Activated CD4-positive, alpha-beta T cell treated with anti-CD3 and anti-CD28 coated beads for 36 hours (primary cell): ENCODE measurements around the gene DOCK10. TPM values are rescaled to one million over a fixed set of nuclear protein-coding genes. Genes with fewer than 3 reads are reported as not detected.

ENCODE experiments used
- ATAC-seq: fragments of 200-7000 bp; cut with Tn5 transposase; one replicate; pipeline ENCODE4 v1.10.0; 2021; ENCODE audit warnings: mild to moderate bottlenecking, moderate library complexity
- CTCF ChIA-PET: fragments of 350-600 bp; sonication (Branson Sonifier 250); formaldehyde crosslinking; loops from one replicate; lab custom pipeline; 2021; ENCODE audit warnings: antibody characterized with exemption; lab: Charles Lee
- POLR2A ChIA-PET: fragments of 350-600 bp; sonication (Branson Sonifier 250); formaldehyde crosslinking; loops from one replicate; lab custom pipeline; 2021; ENCODE audit warnings: antibody characterized with exemption, inconsistent platforms; lab: Charles Lee
- DNase-seq: peaks from one replicate; pipeline ENCODE4 v3.0.0-alpha.2; 2020
- H3K27ac Mint-ChIP-seq: one replicate; pipeline ENCODE4 v1.8.0; 2021; ENCODE audit warnings: mixed read lengths
- H3K27me3 Mint-ChIP-seq: one replicate; pipeline ENCODE4 v1.8.0; 2021; ENCODE audit warnings: mixed read lengths
- H3K36me3 Mint-ChIP-seq: one replicate; pipeline ENCODE4 v1.8.0; 2021; ENCODE audit warnings: low read depth, mixed read lengths
- H3K4me1 Mint-ChIP-seq: one replicate; pipeline ENCODE4 v1.8.0; 2021; ENCODE audit warnings: mixed read lengths
- H3K4me3 Mint-ChIP-seq: one replicate; pipeline ENCODE4 v1.8.0; 2021; ENCODE audit warnings: mild to moderate bottlenecking, moderate library complexity, mixed read lengths
- H3K9me3 Mint-ChIP-seq: one replicate; pipeline ENCODE4 v1.8.0; 2021; ENCODE audit warnings: low read depth, mixed read lengths
- intact Hi-C, 2 experiments: fragments of 100-400 bp; cut with DNase I in 1 of 2; cut with micrococcal nuclease in 1 of 2; formaldehyde crosslinking; loops; one replicate each; pipeline versions ENCODE4 v1.14.2 to v1.15.1; 2022 to 2024; cut with DNase I, micrococcal nuclease
- total RNA-seq, 2 experiments: library from RNA; stranded (reverse); gene quantifications; one replicate each; pipeline ENCODE4 v1.2.3, GENCODE V29; 2021

Gene DOCK10
- total RNA-seq, 2 experiments from 2014 or later: 177 to 196 TPM

DNA sequence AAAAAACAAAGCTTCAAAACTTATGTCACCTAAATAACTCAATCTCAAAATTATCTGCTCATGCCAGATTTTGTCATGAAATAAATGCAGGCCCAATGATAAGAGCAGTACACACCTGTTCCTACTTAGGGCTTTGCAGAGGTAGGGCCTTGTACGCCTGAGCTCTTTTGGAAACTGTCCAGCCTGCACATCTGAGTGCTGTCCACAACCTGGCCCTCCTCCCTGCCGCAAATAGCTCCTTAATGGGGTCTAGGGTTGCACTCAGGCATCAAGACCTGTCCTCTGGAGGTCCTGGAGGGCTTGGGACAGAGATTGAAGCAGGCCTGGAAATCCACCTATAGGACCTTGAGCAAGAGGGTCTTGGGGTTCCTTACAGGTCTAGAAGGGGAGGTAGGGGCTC is 210.7 kb downstream of the DOCK10 start:
- DNase-seq: no peak
- ChIA-PET CTCF (interaction anchor here (0.8 to 1.3 kb wide), 2 partner anchors 11 to 861 kb away, joined by 3 to 5 read pairs; no protein-coding TSS in a partner anchor), POLR2A (interaction anchor here (0.8 kb wide), 1 partner anchor 12 kb away, joined by 4 read pairs; no protein-coding TSS in a partner anchor)
- peaks cover 72% of the 10 kb centered on the region for H3K36me3 Mint-ChIP-seq
- H3K27me3 Mint-ChIP-seq: no peaks in the 10 kb centered on the region
- H3K9me3 Mint-ChIP-seq: no peaks in the 10 kb centered on the region
- ATAC-seq: no peak
- no peak overlapping the region for H3K27ac Mint-ChIP-seq
- H3K4me1 Mint-ChIP-seq: no peaks in the 10 kb centered on the region
- no peak overlapping the region for H3K4me3 Mint-ChIP-seq
- intact Hi-C loops: no loop called here

DNA sequence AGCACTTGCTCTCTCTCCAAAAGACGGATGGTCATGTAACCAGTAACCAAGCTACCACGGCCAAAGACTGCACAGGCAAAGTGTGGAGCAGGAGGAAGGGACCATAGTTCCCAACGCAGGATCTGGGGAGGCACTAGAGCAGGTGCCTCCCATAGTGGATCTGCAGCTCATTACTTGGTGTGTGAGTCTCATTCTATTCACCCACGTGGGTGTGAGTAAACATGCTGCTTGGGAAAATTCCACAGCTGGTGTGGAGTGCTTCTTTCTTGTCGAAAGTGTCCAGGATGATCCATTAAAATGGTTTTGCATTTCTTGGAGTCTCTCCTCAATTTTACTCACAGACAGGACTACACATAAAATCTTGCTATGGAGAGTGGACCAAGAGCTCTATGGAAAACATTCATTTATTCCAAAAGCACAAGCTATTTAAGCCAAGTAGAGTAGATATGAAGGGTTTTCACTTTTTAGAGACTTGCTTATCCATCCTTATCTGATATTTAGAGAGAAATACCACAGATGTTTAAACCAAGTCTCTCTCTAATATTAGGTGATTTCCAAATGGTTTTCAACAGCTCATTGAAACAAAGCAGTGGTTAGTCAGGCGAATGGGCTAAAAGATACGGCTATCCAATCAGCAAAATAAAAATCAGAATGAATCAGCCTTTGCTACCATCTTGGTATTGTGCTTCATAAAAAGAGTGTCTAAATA is 221.8 kb downstream of the DOCK10 start:
- no peaks in the 10 kb centered on the region for H3K9me3 Mint-ChIP-seq
- H3K36me3 Mint-ChIP-seq: peaks cover 57% of the 10 kb centered on the region
- no peak for ATAC-seq
- H3K27ac Mint-ChIP-seq: peak overlapping the region; percentile 78
- ChIA-PET POLR2A (interaction anchor here (0.5 kb wide), 1 partner anchor 245 kb away, joined by 9 read pairs; no protein-coding TSS in a partner anchor), CTCF (interaction anchor here (1.1 to 1.2 kb wide), 3 partner anchors 10 to 28 kb away, joined by 3 to 5 read pairs (median 3); no protein-coding TSS in a partner anchor)
- peaks cover 15% of the 10 kb centered on the region for H3K4me1 Mint-ChIP-seq
- no peak for DNase-seq
- intact Hi-C loops: no loop called here
- no peak overlapping the region for H3K4me3 Mint-ChIP-seq
- H3K27me3 Mint-ChIP-seq: no peaks in the 10 kb centered on the region

DNA sequence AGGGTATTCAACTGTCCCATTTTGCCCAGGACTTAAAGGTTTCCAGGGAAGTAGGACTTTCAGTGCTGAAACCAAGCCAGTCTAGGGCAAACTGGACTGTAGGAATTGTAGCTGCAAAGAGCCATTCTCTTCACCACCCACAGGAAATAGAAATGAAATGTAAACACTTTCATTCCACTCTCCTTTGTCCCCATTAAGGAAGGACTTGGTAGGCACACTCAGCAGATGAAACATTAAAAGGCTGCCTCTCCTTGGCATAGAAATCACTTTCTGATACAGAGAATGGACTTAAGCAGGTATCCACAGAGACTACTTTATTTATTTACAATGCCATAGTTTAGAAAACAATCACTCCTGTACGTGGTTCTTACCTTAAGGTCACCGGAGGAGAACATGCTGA is 223.2 kb downstream of the DOCK10 start:
- intact Hi-C loops: no loop called here
- Mint-ChIP-seq H3K4me1 (peaks cover 15% of the 10 kb centered on the region), H3K9me3 (no peaks in the 10 kb centered on the region), H3K36me3 (peaks cover 56% of the 10 kb centered on the region), H3K27ac (peak overlapping the region; percentile 38), H3K4me3 (no peak overlapping the region), H3K27me3 (no peaks in the 10 kb centered on the region)
- POLR2A ChIA-PET: no interaction called here
- ATAC-seq (no peak), DNase-seq (no peak)
- CTCF ChIA-PET: no interaction called here

DNA sequence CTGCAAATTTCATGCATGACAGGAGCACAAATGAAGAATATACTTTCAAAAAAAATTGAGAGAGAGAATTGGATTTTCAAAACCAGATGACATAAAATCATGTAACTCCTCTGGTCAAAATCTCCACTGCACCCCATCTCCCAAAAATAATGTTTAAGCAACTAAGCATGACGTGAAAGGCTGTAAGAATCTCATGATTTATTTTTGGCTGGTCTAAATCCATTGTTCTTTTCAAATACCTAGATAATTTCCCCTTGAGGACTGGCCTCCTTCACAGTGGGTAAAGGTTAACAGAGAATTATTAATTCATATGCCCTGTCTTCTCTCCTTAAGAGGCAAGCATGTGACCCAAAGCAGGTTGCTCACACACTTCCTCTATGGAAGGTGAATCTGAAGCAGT is 224.6 kb downstream of the DOCK10 start:
- ATAC-seq (no peak), DNase-seq (no peak)
- H3K4me1 Mint-ChIP-seq: peaks cover 15% of the 10 kb centered on the region
- intact Hi-C loops: no loop called here
- CTCF ChIA-PET: no interaction called here
- POLR2A ChIA-PET: no interaction called here
- peaks cover 61% of the 10 kb centered on the region for H3K36me3 Mint-ChIP-seq
- H3K9me3 Mint-ChIP-seq: no peaks in the 10 kb centered on the region
- no peak overlapping the region for H3K27ac Mint-ChIP-seq
- H3K4me3 Mint-ChIP-seq: no peak overlapping the region
- H3K27me3 Mint-ChIP-seq: no peaks in the 10 kb centered on the region

DNA sequence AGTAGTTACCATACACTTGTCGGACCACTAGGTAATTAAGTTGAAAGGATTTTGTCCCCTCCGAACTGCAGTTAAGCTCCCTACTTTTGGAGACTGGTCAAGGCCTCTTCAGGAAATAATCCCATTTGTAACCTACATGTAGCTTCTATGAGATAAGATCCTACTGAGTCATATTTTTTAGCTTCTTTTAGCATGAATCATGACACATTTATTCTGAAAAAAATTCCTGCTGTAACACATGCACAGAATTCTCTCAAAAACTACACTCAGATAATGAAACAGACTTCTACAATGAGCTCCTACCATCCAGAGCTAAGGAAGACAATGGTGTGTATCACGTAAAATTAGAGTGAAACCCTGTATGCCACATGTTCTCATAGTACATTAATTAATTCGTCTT is 225.5 kb downstream of the DOCK10 start:
- POLR2A ChIA-PET: interaction anchor here (0.6 kb wide), 1 partner anchor 223 kb away, joined by 3 read pairs; no protein-coding TSS in a partner anchor
- peaks cover 10% of the 10 kb centered on the region for H3K4me1 Mint-ChIP-seq
- peak overlapping the region; percentile 20 for H3K27ac Mint-ChIP-seq
- H3K36me3 Mint-ChIP-seq: peaks cover 61% of the 10 kb centered on the region
- intact Hi-C loops: no loop called here
- no peaks in the 10 kb centered on the region for H3K9me3 Mint-ChIP-seq
- CTCF ChIA-PET: interaction anchor here (1.0 kb wide), 1 partner anchor 66 kb away, joined by 3 read pairs; no protein-coding TSS in a partner anchor
- H3K27me3 Mint-ChIP-seq: no peaks in the 10 kb centered on the region
- H3K4me3 Mint-ChIP-seq: no peak overlapping the region
- DNase-seq (no peak), ATAC-seq (no peak)

DNA sequence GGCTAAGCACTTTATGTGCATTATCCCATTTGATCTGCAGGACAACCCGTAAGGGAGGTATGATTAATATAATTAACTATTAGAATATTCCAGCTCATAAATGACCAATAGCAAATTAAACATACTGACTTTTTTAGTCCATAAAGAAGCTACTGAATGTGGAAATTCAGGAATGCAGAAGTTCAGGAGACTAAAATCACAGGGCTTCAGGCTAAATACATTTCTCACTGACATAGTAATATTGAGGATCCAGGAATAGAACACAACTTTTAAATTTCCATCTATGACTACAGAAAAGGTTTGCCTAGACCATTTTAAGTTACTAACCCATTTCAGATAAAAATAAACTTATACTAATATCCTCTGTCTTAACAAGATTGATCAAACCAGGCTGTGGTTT is 228.7 kb downstream of the DOCK10 start:
- Mint-ChIP-seq H3K4me1 (peaks cover 1% of the 10 kb centered on the region), H3K36me3 (peaks cover 59% of the 10 kb centered on the region), H3K27ac (no peak overlapping the region), H3K9me3 (no peaks in the 10 kb centered on the region), H3K27me3 (no peaks in the 10 kb centered on the region), H3K4me3 (no peak overlapping the region)
- no peak for DNase-seq
- ChIA-PET POLR2A (no interaction called here), CTCF (no interaction called here)
- intact Hi-C loops: no loop called here
- ATAC-seq: no peak

DNA sequence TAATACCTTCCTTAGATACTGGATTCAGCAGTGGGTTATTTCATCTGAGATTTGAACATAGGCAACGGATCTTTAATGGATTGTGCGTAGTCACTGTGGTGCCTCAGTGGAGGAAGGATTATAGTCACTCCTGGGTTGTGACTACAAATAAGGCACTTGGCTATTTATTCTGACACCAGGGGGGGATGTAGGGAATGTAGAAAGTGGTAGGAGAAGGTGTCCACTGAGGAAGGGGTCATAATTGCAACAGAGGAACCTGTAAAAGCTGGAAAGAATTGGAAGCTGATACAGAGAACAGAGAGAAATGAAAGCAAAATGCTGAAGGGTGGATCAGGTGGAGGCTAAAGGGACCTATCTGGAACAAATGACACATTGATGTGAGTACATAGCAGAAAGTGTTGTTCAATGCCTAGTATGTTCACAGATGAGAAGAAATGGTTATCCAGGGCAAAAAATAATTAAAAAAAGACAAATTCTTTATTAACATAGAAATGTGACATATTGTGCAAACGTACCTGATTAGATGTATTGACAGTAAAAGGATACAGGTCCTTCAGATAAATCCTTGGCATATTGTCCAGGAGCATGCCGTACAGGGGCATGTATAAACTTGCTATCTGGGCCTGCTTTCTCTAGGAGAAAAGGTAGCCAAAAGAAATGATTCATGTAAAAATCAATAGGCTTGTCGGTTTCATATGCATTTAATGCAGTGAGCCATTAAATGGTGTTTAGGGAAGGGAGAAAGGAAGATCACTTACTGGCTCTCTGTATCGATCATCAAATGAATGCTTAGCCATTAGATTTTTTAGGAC is 234.9 kb downstream of the DOCK10 start:
- no peaks in the 10 kb centered on the region for H3K27me3 Mint-ChIP-seq
- intact Hi-C loops: loop anchor here (5.0 to 10.0 kb wide), 2 partner anchors 195 to 197 kb away; no protein-coding TSS in a partner anchor
- H3K9me3 Mint-ChIP-seq: no peaks in the 10 kb centered on the region
- CTCF ChIA-PET: interaction anchor here (0.7 kb wide), 1 partner anchor 440 kb away, joined by 3 read pairs; no protein-coding TSS in a partner anchor
- H3K4me3 Mint-ChIP-seq: no peak overlapping the region
- no peak for DNase-seq
- POLR2A ChIA-PET: no interaction called here
- H3K36me3 Mint-ChIP-seq: peaks cover 61% of the 10 kb centered on the region
- no peak for ATAC-seq
- H3K4me1 Mint-ChIP-seq: no peaks in the 10 kb centered on the region
- peak overlapping the region; percentile 4 for H3K27ac Mint-ChIP-seq

DNA sequence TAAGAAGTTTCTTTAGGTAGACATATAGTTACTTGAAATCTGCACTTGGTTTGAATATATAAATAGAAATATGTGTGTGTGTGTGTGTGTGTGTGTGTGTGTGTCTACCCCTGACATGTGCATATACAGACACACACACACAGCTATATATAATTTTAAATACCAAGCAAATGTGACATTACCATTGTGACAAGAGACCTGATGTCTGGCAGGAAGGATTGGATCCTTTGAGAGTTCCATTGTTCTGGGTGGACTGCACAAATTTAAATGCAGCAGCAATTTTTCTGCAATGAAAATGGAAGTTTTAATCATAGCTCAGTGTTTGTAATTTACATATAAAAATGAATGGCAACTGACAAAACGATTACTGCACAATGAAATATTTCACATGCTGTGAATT is 238.3 kb downstream of the DOCK10 start:
- ATAC-seq: no peak
- ChIA-PET CTCF (interaction anchor here (1.2 kb wide), 1 partner anchor 27 kb away, joined by 3 read pairs; no protein-coding TSS in a partner anchor), POLR2A (no interaction called here)
- no peak overlapping the region for H3K4me3 Mint-ChIP-seq
- DNase-seq: no peak
- H3K36me3 Mint-ChIP-seq: peaks cover 65% of the 10 kb centered on the region
- no peak overlapping the region for H3K27ac Mint-ChIP-seq
- no peaks in the 10 kb centered on the region for H3K9me3 Mint-ChIP-seq
- intact Hi-C loops: loop anchor here in 1 of 2 experiments (10.0 kb wide), 1 partner anchor 201 kb away; no protein-coding TSS in a partner anchor
- H3K4me1 Mint-ChIP-seq: no peaks in the 10 kb centered on the region
- H3K27me3 Mint-ChIP-seq: no peaks in the 10 kb centered on the region

DNA sequence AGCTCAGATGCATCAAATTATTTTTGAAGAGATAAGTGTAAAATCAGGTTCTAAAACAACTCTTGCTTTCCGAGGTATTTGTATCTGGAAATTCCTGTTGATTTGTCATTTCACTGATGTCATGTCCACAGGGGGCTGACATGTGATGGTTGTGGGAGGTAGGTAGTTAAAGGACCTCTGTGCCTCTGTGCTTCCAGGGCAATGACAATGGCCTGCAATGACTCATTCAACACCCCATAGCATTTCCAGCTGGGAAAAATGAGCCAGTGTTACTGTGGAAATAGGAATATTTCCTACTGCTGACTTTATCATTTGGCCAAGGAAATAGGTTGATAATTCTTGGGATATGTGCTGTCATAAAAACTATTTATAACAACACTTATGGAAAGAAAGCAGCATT is 239.9 kb downstream of the DOCK10 start:
- Mint-ChIP-seq H3K4me3 (no peak overlapping the region), H3K36me3 (peaks cover 67% of the 10 kb centered on the region), H3K9me3 (no peaks in the 10 kb centered on the region), H3K27ac (no peak overlapping the region), H3K4me1 (no peaks in the 10 kb centered on the region), H3K27me3 (no peaks in the 10 kb centered on the region)
- ChIA-PET CTCF (no interaction called here), POLR2A (no interaction called here)
- intact Hi-C loops: loop anchor here in 1 of 2 experiments (10.0 kb wide), 1 partner anchor 202 kb away; no protein-coding TSS in a partner anchor
- no peak for ATAC-seq
- DNase-seq: no peak

DNA sequence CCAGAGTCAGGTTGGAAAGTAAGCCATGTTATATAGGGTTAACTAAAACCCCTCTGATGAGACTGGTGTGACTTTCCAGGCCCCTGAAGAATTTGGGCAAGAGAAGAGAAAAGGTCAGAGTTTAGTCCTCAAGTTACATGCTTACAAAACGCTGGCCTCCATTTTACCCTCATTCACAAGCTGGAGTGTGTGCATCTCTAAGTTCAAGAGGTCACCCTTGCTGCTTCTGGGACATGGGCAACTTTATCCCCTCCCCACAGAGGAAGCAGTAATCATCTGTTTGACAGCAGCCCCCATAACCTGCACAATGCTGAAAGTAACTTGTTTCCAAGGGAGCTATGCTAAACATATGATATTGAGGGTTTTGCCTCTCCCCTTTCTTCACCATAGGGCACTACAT is 240.9 kb downstream of the DOCK10 start:
- Mint-ChIP-seq H3K27me3 (no peaks in the 10 kb centered on the region), H3K36me3 (peaks cover 72% of the 10 kb centered on the region)
- intact Hi-C loops: loop anchor here in 1 of 2 experiments (10.0 kb wide), 1 partner anchor 203 kb away; no protein-coding TSS in a partner anchor

DNA sequence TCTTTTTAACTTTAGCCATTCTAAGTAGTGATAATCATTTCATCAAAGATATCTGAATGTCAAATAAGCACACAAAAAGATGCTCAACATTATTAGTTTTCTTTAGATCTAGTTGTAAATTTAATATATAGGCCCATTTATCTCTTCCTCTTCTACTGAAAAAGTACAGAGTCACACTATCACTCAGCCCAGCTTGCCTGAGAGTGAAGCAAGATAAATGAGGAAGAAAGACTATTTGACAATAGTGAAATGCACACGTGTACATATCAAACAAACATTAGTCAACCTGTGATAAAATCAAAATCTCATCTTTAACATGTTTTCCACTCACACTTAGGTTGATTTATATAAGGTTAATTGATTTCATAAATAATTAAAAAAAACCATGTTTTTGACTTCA is 242.6 kb downstream of the DOCK10 start:
- no peak for DNase-seq
- Mint-ChIP-seq H3K36me3 (peaks cover 74% of the 10 kb centered on the region), H3K27me3 (no peaks in the 10 kb centered on the region), H3K9me3 (no peaks in the 10 kb centered on the region), H3K4me3 (no peak overlapping the region), H3K27ac (peak overlapping the region; percentile 2), H3K4me1 (no peaks in the 10 kb centered on the region)
- CTCF ChIA-PET: no interaction called here
- intact Hi-C loops: loop anchor here in 1 of 2 experiments (10.0 kb wide), 1 partner anchor 205 kb away; no protein-coding TSS in a partner anchor
- ATAC-seq: no peak
- POLR2A ChIA-PET: no interaction called here

More for the DNA sequence above, 240.9 kb downstream of the DOCK10 start:
- ChIA-PET CTCF (no interaction called here), POLR2A (no interaction called here)
- Mint-ChIP-seq H3K4me1 (no peaks in the 10 kb centered on the region), H3K9me3 (no peaks in the 10 kb centered on the region), H3K27ac (peak overlapping the region; percentile 29), H3K4me3 (no peak overlapping the region)
- no peak for DNase-seq
- no peak for ATAC-seq
